ENCODE results near the gene ZNF485.

- TF ChIP-seq CTCF (optimal IDR thresholded peaks at IDR 0.05 in 1 of 3, IDR thresholded peaks at IDR 0.05 in 1 of 3, conservative IDR thresholded peaks at IDR 0.05 in 1 of 3; ENCODE audit: extremely low read depth in 1 of 3, insufficient read depth in 2 of 3, low read length in 3 of 3) = no peak
- TF ChIP-seq EZH2 (IDR thresholded peaks at IDR 0.05; ENCODE audit: low read length) = no peak
Observed at GRCh38 chr10:43655311-43655710, 49.1 kb downstream of the ZNF485 start.
